Dedifferentiated amniotic fluid mesenchymal stem cell (primary cell): ENCODE measurements around the gene FBRS.
"Not testable (repeated sequence)": the region's sequence is repeated elsewhere in the genome, so short reads cannot be mapped to it uniquely, and the experiment has no call there.

ENCODE experiments used
- DNase-seq: peaks from one replicate; pipeline ENCODE4 v3.0.0-alpha.2; 2016; ENCODE audit errors: extremely low spot score

Gene FBRS

DNA sequence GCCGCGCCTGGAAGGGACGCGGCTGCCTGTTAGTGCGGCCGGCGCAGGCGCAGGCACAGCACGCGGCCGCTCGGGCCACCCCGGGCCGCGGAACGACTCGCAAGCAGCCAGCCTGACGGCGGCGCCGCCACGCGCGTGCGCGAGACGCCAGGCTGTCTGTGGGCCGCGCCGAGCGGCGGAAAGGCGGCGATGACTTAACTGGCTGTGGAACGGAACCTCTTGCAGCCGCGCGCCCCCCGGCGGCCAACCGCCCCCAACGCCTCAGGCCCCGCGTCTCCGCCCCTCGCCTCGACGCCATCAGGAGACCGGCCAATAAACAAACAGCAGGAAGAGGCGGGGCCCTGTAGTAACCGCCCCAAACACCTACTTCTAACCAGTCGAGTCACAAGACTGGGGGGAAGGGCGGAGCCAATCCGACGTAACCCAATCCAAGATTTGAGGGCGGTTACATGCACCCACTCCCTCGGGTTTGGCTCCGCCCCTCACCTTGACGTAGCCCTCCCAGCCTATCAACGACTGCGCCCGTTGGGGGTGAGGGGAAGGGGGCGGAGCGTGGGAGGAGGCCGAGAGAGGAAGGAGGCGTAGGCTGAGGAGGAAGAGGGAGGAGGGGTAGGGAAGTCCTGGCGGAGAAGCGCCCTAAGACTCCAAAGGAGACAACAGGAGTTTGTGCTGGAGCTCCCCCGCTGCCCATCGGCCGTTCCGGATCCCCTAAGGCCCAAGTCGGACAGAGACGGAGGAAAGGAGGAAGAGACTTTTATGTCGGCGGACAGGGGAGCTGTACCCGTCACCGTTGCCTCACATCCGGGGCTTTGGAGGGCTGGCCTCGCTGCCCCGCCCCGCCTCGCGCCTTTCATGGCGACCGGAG, at the start of gene FBRS:
Gene FBRS, plus strand, starts transcription at position 566 of the 865 bp plus-strand sequence. CDS start 1,088 bp downstream, outside the sequence.
- DNase-seq, result peak; percentile 100

DNA sequence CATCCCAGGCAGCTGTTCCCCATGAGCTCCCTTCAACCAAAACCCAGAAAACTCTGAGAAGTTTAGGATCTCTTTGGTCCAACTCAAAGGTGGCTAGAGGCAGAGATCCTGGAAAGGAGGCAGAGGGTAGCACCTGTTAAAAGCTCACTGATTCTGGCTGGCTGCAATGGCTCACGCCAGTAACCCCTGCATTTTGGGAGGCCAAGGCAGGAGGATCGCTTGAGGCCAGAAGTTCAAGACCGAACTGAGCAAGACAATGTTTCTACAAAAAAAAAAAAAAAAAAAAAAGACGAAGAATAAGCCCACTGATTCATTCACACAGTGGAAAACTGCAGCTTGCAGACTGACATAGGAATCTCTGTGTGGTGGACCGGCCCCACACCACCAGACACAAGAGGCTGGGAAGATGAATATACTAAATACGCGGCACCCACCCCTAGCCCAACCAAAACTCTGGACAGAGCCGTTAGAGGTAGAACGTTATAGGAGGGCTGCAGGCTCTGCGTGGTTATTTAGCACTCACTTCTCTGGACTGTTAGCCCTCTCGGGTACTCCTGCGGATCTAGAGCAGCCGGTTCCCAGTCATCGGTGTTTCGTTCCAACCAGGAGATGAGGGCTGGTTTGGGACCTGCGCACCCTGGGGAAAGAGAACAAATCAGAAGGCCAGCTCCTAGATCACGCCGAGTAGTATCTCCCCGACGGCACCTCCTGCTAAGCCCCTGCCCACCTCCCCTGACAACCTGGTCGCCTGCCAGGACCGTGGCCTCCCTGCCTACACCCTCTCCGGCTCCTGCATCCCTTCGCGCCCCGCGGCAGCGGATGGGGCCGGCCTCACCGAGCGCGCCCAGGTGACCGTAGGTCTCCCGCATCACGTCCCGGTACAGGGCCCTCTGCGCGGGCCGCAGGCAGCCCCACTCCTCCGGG, 49.0 kb upstream of the FBRS start:
- no peak for DNase-seq

DNA sequence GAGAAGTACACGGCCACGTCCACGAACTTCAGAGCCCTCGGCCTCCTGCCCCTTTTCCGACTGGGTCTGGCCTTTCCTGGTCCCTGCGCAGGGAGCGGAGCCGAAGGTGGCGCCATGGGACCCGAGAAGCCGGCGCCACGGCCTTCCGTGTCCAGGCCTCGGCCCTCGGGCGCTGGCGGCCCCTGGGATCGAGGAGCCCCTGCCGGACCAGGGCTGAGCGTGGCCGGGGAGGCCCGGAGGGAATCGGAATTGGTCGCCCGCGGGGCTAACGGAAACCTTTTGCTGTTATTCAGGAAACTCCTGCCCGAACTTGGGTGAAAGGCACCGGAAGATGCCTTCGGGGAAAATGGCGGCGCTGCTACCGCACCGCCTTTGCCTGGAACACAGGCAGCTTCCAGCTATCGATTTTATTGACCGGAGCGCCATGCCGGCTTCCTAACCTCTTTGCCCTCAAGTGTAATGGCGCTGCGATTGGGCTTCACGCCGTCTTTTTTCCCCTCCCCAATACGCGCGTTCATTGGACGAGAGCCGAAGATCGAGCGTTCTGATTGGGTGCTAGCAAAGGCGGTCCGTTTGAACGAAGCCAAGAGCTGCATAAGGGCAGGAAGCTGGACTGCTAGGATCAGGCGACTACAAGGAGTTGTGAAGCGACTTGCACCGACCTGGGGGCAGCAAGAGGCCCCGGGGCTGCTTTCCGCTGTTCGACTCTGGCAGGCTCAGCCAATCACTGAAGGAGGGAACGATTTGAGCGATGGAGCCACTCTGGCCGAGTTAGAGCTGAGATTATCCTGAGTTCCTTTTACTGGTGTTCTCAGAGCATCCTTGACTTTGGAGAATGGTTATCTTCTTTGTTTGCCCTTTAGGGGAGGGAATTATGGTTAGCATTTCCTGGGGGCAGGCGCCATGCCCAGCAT, 48.0 kb upstream of the FBRS start, which contains the start of gene ZNF689:
Gene ZNF689, minus strand, starts transcription at position 464 of the 914 bp plus-strand sequence. Its CDS starts 348 bp downstream, at position 116.
- DNase-seq, result peak; percentile 97

DNA sequence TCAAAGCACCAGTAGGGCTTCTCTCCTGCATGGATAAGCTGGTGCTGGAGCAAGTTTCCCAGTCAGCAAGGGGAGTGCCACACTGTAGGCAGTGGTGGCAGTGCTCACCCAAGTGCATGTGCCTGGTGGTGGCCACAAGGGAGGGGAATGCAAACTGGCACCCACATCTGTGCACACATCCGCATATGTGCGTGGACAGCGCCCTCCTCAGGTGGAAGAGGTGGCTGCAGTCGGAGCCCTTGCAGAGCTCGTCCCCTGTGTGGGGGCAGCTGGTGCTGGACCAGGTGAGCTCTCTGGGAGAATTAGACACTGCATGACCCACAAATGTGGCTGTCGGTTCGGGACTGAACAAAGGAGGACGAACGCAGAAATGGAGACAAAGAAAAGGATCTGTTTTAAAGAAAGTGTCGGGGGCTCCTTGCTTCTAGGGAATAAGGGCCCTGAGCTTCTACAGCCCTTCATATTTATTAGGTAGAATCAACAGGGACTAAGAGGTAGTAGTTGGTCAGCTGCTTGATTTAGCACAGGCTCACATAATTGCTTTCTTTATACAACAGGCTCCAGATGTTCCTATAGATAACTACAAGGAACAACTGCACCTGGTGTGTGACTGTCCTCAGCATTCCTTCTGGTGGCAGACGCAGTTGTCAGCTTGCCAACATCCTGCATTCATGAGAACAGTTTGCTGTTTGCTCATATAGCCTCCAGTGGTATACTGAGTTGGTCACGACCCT, 42.7 kb upstream of the FBRS start:
- DNase-seq, result no peak

DNA sequence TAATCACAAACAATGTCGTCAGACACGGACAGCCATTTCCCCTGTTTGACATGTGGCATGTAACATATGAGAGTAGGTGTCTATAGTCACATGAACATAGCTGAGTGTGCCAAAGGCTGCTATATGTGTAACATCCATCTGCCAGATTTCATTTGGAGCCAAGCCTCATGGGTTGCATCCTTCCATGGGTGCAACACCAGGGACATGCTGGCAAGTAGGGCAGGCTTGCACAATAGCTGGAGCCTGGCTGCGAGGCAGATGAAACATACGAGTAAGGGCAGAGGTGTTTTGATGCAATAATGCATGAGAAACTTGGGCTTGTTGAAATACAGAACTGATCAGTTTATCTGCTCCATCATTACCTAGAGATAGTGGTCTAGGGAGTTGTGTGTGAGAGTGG, 39.0 kb upstream of the FBRS start:
- no peak for DNase-seq

DNA sequence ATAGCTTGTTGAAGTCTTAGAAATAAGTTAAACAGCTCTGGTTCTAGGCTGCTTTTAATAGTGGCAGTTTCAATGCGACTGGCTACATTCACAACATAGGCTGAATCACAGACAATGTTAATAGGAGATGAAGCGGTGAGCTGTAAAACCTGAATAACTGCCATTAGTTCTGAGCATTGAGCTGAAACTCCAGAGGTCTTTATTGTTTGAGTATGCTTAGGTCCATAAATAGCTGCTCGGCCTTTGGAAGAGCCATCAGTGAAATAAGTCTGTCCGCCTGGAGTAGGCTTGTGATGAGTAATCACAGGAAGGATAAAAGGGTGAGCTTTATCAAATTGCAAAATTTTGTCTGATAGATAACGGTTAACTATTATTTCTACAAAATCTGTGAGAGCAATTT, 38.6 kb upstream of the FBRS start:
- no peak for DNase-seq

DNA sequence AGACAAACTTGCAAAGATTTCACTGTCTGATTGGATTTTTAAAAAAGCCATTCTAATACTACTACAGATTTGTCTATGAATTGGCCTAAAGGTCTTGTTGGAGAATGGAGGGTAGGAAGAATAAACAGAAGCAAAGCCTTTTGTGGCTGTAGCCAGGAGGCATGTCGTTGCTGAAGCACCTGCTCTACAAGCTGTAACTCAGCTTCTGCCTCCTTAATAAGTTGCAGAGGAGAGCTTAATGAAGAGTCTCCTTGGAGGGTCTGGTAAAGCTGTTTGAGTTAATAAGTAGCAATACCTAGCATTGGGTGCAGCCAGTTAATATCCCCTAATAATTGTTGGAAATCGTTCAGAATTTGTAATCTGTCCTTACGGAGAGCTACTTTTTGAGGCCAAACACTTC, 38.1 kb upstream of the FBRS start:
- DNase-seq, result no peak

DNA sequence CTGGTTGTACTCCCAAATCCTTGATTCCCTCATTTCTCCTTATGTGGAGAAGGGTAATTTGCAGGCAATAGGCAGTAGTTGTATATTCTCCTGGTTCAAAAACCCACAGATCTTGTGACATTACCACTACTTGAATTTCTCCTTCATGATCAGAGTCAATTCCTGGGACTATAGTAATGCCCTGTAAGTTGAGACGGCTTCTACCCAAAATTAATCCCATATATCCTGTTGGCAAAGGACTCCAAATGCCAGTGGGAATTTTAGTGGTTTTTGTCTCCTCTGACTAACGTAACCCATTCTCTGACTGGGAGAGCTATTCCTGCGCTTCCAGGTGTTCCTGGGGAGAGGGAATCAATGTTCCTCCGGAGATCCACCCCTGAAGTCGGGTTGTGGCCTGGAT, 36.5 kb upstream of the FBRS start:
- DNase-seq, result peak; percentile 71

DNA sequence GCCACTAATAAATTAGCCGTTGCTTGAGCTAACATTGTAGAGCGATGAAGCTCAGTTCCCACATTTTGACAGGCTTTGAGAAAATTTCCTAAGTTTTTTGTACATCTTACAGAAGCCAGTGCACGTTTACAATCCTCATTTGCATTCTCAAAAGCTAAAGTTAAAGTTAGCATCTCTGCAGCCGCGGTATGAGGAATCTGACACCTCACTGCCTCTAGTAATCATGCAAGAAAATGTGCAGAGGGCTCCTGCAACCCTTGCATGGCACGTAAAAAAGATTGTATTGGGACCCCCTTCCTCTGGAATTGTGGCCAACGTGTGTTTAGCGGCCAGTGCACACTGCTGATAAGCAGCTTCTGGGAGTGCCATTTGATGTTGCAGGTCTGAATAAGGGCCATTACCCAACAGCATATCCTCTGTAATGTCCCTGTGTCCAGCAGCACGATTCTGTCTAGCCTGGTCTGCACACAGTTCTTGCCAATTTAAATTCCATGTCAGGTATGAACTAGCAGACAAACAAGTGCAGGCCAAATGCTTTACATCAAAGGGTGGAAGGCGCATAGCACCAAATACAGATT, 35.7 kb upstream of the FBRS start:
- DNase-seq, result no peak

DNA sequence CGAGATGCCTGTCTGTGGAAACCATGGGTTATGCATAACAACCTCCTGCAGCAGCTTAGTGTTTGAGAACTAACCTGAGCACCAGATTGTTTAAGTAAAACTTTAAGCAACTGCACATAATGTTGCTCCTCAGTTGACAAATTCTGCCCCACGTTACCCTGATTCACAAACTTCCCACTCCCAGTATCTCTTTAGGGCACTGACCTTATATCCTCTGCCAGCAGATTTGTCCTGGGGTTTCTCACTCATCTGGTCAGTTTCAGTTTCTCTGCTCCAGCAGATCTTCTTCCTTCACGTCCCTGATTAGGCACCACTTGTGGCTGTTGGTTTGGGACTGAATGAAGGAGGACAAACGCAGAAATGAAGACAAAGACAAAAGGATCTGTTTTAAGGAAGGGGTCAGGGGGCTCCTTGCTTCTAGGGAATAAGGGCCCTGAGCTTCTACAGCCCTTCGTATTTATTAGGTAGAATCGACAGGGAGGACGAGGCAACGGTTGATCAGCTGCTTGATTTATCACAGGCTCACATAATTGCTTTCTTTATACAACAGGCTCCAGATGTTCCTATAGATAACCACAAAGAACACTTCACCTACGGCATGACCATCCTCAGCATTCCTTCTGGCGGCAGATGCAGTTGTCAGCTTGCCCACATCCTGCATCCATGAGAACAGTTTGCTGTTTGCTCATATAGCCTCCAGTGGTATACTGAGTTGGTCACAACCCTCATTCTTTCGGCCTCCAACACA, 34.5 kb upstream of the FBRS start:
- no peak for DNase-seq

DNA sequence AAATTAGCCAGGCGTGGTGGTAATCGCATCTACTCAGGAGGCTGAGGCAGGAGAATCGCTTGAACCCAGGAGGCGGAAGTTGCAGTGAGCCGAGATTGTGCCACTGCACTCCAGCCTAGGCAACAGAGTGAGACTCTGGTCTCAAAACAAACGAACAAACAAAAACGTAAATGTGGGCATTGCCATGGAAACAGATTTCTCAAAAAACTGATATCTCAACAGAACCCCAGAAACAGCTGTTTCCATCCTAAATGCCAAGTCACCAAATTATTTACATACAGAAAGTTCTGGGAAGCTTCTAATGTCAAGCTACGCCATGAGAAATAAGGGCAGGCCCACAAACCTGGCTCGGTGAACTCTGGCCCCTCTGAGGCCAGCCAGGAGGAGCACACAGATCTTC, 32.0 kb upstream of the FBRS start:
- DNase-seq, result no peak

DNA sequence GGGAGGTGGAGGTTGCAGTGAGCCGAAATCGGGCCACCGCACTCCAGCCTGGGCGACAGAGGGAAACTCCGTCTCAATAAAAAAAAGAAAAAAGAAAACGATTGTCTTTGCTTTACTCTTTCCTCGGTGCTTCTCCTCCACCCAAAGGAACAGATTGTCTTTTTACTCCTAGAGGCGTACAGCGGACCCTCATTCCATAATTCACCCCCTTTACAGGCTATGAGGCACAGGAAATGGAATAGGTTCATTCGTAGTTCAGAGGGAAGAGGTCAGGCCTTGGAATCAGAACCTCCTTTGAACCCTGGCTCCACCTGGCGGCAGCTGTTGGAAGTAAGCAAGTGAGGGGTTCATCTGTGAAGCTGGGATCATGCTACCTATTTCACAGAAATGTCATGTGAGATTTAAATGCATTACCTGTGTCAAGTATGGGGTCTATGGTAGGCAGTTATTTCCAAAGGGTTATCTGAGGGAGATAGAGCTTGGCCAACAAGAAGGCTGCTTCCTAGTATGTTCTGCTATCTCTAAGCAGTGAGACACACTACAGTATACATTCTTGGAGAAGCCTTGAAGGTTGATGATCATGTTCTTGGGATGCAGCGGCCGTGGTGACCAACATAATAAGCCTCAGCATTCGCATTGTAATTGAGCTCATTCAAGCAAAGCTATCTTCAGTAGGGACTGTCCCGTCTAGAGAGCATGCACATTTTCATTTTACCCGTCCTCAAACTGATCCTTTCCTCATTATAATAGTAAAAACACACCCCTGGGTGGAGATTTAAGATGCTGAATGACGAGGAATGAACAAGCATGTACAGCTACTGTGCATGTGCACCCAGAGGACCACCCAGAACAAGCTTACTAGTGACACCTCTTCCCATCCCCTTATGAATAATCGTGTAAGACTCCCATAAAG, 29.3 kb upstream of the FBRS start:
- DNase-seq, result peak; percentile 70

DNA sequence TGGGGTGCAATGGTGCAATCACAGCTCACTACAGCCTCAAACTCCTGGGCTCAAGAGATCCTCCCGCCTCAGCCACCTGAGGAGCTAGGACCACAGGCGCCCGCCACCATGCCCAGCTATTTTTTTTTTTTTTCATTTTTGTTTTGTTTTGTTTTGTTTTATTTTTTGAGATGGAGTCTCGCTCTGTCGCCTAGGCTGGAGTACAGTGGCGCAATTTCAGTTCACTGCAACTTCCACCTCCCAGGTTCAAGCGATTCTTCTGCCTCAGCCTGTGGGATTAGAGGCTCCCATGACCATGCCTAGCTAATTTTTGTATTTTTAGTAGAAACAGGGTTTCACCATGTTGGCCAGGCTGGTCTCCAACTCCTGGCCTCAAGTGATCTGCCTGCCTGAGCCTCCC, 25.8 kb upstream of the FBRS start:
- not testable (repeated sequence) for DNase-seq

DNA sequence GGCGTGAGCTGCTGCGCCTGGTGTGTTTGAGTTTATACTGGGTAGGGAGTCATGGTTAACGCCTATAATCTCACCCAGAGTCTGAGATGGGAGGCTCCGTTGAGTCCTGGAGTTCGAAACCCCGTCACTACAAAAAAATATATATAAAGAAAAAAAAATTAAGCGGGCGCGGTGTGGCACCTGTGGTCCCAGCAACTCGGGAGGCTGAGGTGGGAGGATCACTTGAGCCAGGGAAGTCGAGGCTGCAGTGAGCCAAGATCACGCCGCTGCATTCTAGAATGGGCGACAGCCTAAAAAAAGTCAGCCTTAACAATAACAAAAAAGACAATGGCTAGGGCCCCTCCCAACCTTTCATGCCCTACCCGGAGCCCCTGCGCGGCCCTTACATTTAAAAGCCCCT, 24.7 kb upstream of the FBRS start:
- no peak for DNase-seq

DNA sequence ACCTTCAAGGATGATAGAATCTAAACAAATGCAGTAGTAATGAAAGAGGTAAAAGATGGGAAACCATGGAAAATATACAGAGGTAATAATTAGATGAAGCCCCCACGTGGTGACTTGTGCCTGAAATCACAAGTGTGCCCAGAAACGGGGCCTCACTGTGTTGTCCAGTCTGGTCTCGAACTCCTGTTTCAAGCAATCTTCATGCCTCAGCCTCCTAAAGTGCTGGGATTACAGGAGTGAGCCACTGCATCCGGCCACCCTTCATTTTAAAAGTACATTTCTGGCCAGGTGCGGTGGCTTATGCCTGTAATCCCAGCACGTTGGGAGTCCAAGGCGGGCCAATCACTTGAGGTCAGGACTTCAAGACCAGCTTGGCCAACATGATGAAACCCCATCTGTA, 21.6 kb upstream of the FBRS start:
- DNase-seq, result no peak

DNA sequence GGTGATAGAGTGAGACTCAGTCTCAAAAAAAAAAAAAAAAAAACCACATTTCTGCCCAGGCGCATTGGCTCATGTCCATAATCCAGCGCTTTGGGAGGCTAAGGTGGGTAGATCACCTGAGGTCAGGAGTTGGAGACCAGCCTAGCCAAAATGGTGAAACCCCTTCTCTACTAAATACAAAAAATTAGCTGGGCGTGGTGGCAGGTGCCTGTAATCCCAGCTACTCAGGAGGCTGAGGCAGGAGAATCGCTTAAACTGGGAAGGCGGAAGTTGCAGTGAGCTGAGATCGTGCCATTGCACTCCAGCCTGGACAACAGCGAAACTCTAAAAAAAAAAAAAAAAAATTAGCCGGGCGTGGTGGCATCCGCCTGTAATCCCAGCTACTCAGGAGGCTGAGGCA, 21.1 kb upstream of the FBRS start:
- DNase-seq, result not testable (repeated sequence)

DNA sequence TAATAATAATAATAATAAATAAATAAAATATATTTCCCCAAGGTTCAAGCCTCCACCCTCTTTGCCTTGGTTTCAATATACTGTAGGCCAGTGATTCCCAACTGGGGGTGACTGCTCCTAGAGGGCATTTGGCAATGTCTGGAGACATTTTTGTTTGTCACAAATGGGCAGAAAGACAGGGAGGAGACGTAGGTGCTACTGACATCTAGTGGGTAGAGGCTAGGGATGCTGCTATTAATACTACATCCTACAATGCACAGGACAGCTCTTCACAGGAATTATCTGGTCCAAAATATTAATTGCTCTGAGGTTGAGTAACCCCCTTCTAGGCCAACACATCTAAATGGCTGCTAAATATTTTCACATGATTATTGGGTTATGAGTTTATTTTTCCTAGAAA, 20.3 kb upstream of the FBRS start:
- no peak for DNase-seq

DNA sequence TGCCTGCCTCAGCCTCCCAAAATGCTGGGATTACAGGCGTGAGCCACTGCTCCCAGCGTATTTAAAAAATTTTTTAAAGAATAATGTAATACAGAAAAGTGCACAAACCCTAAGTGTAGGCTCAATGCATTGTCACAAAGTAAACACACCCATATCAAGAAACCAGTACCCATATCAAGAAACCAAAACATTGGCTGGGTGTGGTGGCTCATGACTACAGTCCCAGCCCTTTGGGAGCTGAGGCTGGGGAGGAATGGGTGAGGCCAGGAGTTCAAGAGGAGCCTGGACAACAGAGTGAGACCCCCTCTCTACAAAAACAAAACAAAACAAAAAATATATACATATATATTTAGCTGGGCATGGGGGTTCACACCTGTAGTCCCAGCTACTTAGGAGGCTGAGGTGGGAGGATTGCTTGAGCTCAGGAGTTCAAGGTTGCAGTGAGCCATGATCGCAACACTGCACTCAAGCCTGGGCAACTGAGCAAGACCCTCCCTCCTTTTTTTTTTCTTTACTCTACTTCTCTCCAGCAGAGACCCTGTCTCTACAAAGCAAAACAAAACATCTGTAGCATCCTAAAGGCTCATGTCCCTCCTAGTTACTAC, 16.8 kb upstream of the FBRS start:
- no peak for DNase-seq
